HepG2 (cell line): Measurements from ENCODE around the gene CTRL. TPM values are rescaled to one million over a fixed set of nuclear protein-coding genes. Genes with fewer than 3 reads are reported as not detected.

Source experiments
- BORCS8-MEF2B ChIP-seq: sonication (generic); formaldehyde crosslinking; IDR thresholded peaks from 2 replicates; pipeline ENCODE4 v1.8.0; 2022; ENCODE audit warnings: mild to moderate bottlenecking, missing genetic modification reagents
- CC2D1A ChIP-seq: sonication (generic); formaldehyde crosslinking; IDR thresholded peaks from 2 replicates; pipeline ENCODE4 v1.8.1; 2023; ENCODE audit warnings: mild to moderate bottlenecking, missing genetic modification reagents
- FOXK1 ChIP-seq: sonication (generic); formaldehyde crosslinking; IDR thresholded peaks from 2 replicates; pipeline ENCODE4 v1.4.0; 2020; ENCODE audit warnings: low read depth, missing genetic modification reagents, borderline replicate concordance
- HMGXB3 ChIP-seq: sonication (generic); formaldehyde crosslinking; IDR thresholded peaks from 2 replicates; pipeline ENCODE4 v1.4.0; 2020; ENCODE audit warnings: missing genetic modification reagents, borderline replicate concordance
- HNF4A ChIP-seq: sonication (generic); formaldehyde crosslinking; IDR thresholded peaks from 2 replicates; pipeline ENCODE4 v1.4.0; 2020; ENCODE audit warnings: missing genetic modification reagents
- IKZF5 ChIP-seq: IDR thresholded peaks from 2 replicates; pipeline ENCODE4 v1.6.1; 2018; ENCODE audit warnings: missing genetic modification reagents, mild to moderate bottlenecking, missing compliant biosample characterization
- MEIS1 ChIP-seq: sonication (generic); formaldehyde crosslinking; IDR thresholded peaks from 2 replicates; pipeline ENCODE4 v1.9.0; 2021; ENCODE audit warnings: mild to moderate bottlenecking, missing genetic modification reagents, moderate library complexity, borderline replicate concordance
- PLRG1 ChIP-seq: fragments of 450-650 bp; conservative IDR thresholded peaks from 2 replicates; pipeline ENCODE4 v1.6.1; 2016
- RBM22 ChIP-seq: fragments of 200-400 bp; formaldehyde crosslinking; optimal IDR thresholded peaks from 2 replicates; pipeline ENCODE3; 2017; ENCODE audit warnings: mild to moderate bottlenecking, low read length, moderate library complexity
- SCMH1 ChIP-seq: sonication (generic); formaldehyde crosslinking; IDR thresholded peaks from 2 replicates; pipeline ENCODE4 v1.9.0; 2021; ENCODE audit warnings: missing genetic modification reagents, mild to moderate bottlenecking, borderline replicate concordance
- STAG1 ChIP-seq: sonication (generic); formaldehyde crosslinking; IDR thresholded peaks from 2 replicates; pipeline ENCODE4 v1.4.0; 2020; ENCODE audit warnings: missing genetic modification reagents
- TAF1 ChIP-seq: sonication (generic); formaldehyde crosslinking; IDR thresholded peaks from 2 replicates; pipeline ENCODE4 v1.4.0; 2020; ENCODE audit warnings: missing genetic modification reagents
- TBX3 ChIP-seq: fragments of 450-650 bp; IDR thresholded peaks from 2 replicates; pipeline ENCODE4 v1.6.1; 2017; ENCODE audit warnings: antibody characterized with exemption, mild to moderate bottlenecking, inconsistent platforms, borderline replicate concordance
- TCF12 ChIP-seq, 2 experiments: fragments of 450-650 bp in 1 of 2; sonication (generic) in 1 of 2; formaldehyde crosslinking in 1 of 2; IDR thresholded peaks; 2 replicates each; pipeline versions ENCODE4 v1.6.1 to v1.8.0; 2017 to 2022; ENCODE audit warnings: antibody characterized with exemption in 1 of 2, mild to moderate bottlenecking in 1 of 2, missing genetic modification reagents in 1 of 2, moderate library complexity in 1 of 2
- ZNF614 ChIP-seq: IDR thresholded peaks from 2 replicates; pipeline ENCODE4 v1.6.1; 2018; ENCODE audit warnings: missing biosample characterization, missing genetic modification reagents, inconsistent platforms, borderline replicate concordance
- ZNF781 ChIP-seq: sonication (generic); formaldehyde crosslinking; IDR thresholded peaks from 2 replicates; pipeline ENCODE4 v1.5.1; 2020; ENCODE audit warnings: borderline replicate concordance, mild to moderate bottlenecking, missing genetic modification reagents; ENCODE audit errors: not compliant biosample characterization
- polyA plus RNA-seq, 8 experiments: library from polyadenylated mRNA; depleted of rRNA in 3 of 8; stranded (reverse) in 7 of 8; unstranded in 1 of 8; fragments of >200 nt; fragmentation: Illumina TruSeq in 4 of 8; extraction: Trizol in 4 of 8; gene quantifications; 2 replicates each; pipeline versions ENCODE4 v1.2.1 to v1.2.3, GENCODE V29; 2011 to 2016; ENCODE audit warnings: low read depth in 4 of 8, missing spikeins in 1 of 8, mixed read lengths in 1 of 8; ENCODE audit not compliant: insufficient read depth in 1 of 8
- total RNA-seq, 5 experiments: library from RNA; depleted of rRNA; stranded (reverse); fragments of >200 nt; fragmentation: Illumina TruSeq; extraction: Trizol; gene quantifications; 2 replicates each; pipeline ENCODE4 v1.2.3, GENCODE V29; 2016; ENCODE audit warnings: low read depth in 1 of 5
- TF ChIP-seq, protein P1 (sequence below): sonication (generic); formaldehyde crosslinking; IDR thresholded peaks from 2 replicates; pipeline ENCODE4 v1.4.0; 2020; ENCODE audit warnings: mild to moderate bottlenecking, missing genetic modification reagents
- TF ChIP-seq, protein P2 (sequence below): sonication (generic); formaldehyde crosslinking; IDR thresholded peaks from 2 replicates; pipeline ENCODE4 v1.4.0; 2020; ENCODE audit warnings: missing genetic modification reagents, borderline replicate concordance

CTRL gene
- total and polyA plus RNA-seq, 2 of the 13 experiments (the other 11 are each of a cell fraction or from before 2014, with no cell fraction given) = 1.9 to 2.7 TPM

GRCh38 chr16:67892899-67893742 lies 38.5 kb downstream of the CTRL start, which contains the start of gene PSKH1 (continued):
- no peak for TF ChIP-seq HMGXB3 (CRISPR knock-in tag)
- TF ChIP-seq, protein P1, sequence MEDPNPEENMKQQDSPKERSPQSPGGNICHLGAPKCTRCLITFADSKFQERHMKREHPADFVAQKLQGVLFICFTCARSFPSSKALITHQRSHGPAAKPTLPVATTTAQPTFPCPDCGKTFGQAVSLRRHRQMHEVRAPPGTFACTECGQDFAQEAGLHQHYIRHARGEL (CRISPR knock-in tag) = 0 out of 2 replicates have a peak, but pooled peaks have one; percentile 70
- TF ChIP-seq IKZF5 (CRISPR knock-in tag) = no peak; the same call in none of the 2 replicates
- TF ChIP-seq STAG1 (CRISPR knock-in tag) = 0 out of 2 replicates have a peak, but pooled peaks have one; percentile 13
- TF ChIP-seq ZNF614 = no peak; the same call in 1 of the 2 replicates
- peak; percentile 64 for TF ChIP-seq BORCS8-MEF2B (CRISPR knock-in tag)
- TF ChIP-seq TBX3 = no peak
- TF ChIP-seq HNF4A = 0 out of 2 replicates have a peak, but pooled peaks have one; percentile 16
- TF ChIP-seq MEIS1 (CRISPR knock-in tag) = no peak; the same call in none of the 2 replicates
- TF ChIP-seq, protein P2, sequence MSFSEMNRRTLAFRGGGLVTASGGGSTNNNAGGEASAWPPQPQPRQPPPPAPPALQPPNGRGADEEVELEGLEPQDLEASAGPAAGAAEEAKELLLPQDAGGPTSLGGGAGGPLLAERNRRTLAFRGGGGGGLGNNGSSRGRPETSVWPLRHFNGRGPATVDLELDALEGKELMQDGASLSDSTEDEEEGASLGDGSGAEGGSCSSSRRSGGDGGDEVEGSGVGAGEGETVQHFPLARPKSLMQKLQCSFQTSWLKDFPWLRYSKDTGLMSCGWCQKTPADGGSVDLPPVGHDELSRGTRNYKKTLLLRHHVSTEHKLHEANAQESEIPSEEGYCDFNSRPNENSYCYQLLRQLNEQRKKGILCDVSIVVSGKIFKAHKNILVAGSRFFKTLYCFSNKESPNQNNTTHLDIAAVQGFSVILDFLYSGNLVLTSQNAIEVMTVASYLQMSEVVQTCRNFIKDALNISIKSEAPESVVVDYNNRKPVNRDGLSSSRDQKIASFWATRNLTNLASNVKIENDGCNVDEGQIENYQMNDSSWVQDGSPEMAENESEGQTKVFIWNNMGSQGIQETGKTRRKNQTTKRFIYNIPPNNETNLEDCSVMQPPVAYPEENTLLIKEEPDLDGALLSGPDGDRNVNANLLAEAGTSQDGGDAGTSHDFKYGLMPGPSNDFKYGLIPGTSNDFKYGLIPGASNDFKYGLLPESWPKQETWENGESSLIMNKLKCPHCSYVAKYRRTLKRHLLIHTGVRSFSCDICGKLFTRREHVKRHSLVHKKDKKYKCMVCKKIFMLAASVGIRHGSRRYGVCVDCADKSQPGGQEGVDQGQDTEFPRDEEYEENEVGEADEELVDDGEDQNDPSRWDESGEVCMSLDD (CRISPR knock-in tag) = peak; percentile 78; the same call in 1 of the 2 replicates
- TF ChIP-seq TAF1 (CRISPR knock-in tag) = peak; percentile 58; the same call in 1 of the 2 replicates
- peak; percentile 37 for TF ChIP-seq ZNF781 (CRISPR knock-in tag)
- no peak for TF ChIP-seq PLRG1
- TF ChIP-seq FOXK1 = peak; percentile 83; the same call in 1 of the 2 replicates
- TF ChIP-seq SCMH1 (CRISPR knock-in tag) = no peak
- no peak for TF ChIP-seq CC2D1A (CRISPR knock-in tag)
- no peak for TF ChIP-seq RBM22
- TF ChIP-seq TCF12 (IDR thresholded peaks at IDR 0.05) = no peak
- peak; percentile 68; the same call in 1 of the 2 replicates for TF ChIP-seq TCF12 (CRISPR knock-in tag; IDR thresholded peaks at IDR 0.05)
